Dermis microvascular lymphatic vessel endothelial cell (primary cell): ENCODE data around the gene MTMR3. TPM values are rescaled to one million over a fixed set of nuclear protein-coding genes. Genes with fewer than 3 reads are reported as not detected.
"Not testable (repeated sequence)": the region's sequence is repeated elsewhere in the genome, so short reads cannot be mapped to it uniquely, and the experiment has no call there.

Experiments
- DNase-seq, 2 donors: peaks; one replicate each; pipeline versions ENCODE4 v3.0.0 to v3.0.0-alpha.2; 2010; ENCODE audit warnings: low read depth in 2 of 2
- total RNA-seq: library from RNA; depleted of rRNA; stranded (reverse); fragments of >200 nt; gene quantifications from 2 replicates; pipeline ENCODE4 v1.2.1, GENCODE V29; 2014

Gene MTMR3
- total RNA-seq, 1 donor from 2014 or later = 22.0 TPM

- no peak for DNase-seq
These were observed 163.9 kb downstream of the MTMR3 start for GRCh38 chr22:30046716-30047363.

- DNase-seq = no peak
These were observed 164.4 kb downstream of the MTMR3 start for GRCh38 chr22:30047364-30047738.

- peak in 1 of 2 donors; percentile 9 for DNase-seq
These were observed 165.7 kb downstream of the MTMR3 start for GRCh38 chr22:30048681-30049080.

- DNase-seq = no peak
These were observed 171.2 kb downstream of the MTMR3 start for GRCh38 chr22:30054067-30054763.

- no peak for DNase-seq
These were observed 171.7 kb downstream of the MTMR3 start for GRCh38 chr22:30054764-30055069.

- DNase-seq = no peak
These were observed 173.0 kb downstream of the MTMR3 start for GRCh38 chr22:30056015-30056414.

- no peak for DNase-seq
These were observed 174.4 kb downstream of the MTMR3 start for GRCh38 chr22:30057375-30057774.

GRCh38 chr22:30059346-30060020 is 176.5 kb downstream of the MTMR3 start:
- DNase-seq = not testable (repeated sequence)

- not testable (repeated sequence) for DNase-seq
These were observed 178.1 kb downstream of the MTMR3 start for GRCh38 chr22:30061094-30061493.

GRCh38 chr22:30062259-30062658 is 179.3 kb downstream of the MTMR3 start:
- DNase-seq = no peak

GRCh38 chr22:30062950-30063349 is 180.0 kb downstream of the MTMR3 start:
- DNase-seq = no peak

GRCh38 chr22:30064172-30064571 is 181.2 kb downstream of the MTMR3 start:
- DNase-seq = no peak

GRCh38 chr22:30073743-30074142 is 190.8 kb downstream of the MTMR3 start:
- DNase-seq = no peak

- DNase-seq = no peak
These were observed 191.2 kb downstream of the MTMR3 start for GRCh38 chr22:30074147-30074546.

GRCh38 chr22:30074994-30075393 is 192.0 kb downstream of the MTMR3 start:
- DNase-seq = no peak

GRCh38 chr22:30077279-30077880 is 194.4 kb downstream of the MTMR3 start:
- no peak for DNase-seq

GRCh38 chr22:30078320-30079311 is 195.6 kb downstream of the MTMR3 start:
- DNase-seq = no peak

- DNase-seq = peak in 1 of 2 donors; percentile 33
These were observed 197.1 kb downstream of the MTMR3 start, which contains the start of gene HORMAD2 for GRCh38 chr22:30079952-30080533. Gene HORMAD2, plus strand, starts transcription at chr22:30080464. Its CDS starts 13,489 bp downstream, at chr22:30093953.
